HG02610 (cell line): ENCODE measurements around the gene AASS.
A peak's percentile ranks its signal among the peaks of the same experiment; 100 is the strongest.
"Not testable (repeated sequence)": the region's sequence is repeated elsewhere in the genome, so short reads cannot be mapped to it uniquely, and the experiment has no call there.

Experiments
- ATAC-seq: cut with Tn5 transposase; IDR thresholded peaks from one replicate; pipeline ENCODE4 v1.9.1; 2021; ENCODE audit warnings: mild to moderate bottlenecking, moderate library complexity; ENCODE audit not compliant: unreplicated experiment

The AASS gene

DNA sequence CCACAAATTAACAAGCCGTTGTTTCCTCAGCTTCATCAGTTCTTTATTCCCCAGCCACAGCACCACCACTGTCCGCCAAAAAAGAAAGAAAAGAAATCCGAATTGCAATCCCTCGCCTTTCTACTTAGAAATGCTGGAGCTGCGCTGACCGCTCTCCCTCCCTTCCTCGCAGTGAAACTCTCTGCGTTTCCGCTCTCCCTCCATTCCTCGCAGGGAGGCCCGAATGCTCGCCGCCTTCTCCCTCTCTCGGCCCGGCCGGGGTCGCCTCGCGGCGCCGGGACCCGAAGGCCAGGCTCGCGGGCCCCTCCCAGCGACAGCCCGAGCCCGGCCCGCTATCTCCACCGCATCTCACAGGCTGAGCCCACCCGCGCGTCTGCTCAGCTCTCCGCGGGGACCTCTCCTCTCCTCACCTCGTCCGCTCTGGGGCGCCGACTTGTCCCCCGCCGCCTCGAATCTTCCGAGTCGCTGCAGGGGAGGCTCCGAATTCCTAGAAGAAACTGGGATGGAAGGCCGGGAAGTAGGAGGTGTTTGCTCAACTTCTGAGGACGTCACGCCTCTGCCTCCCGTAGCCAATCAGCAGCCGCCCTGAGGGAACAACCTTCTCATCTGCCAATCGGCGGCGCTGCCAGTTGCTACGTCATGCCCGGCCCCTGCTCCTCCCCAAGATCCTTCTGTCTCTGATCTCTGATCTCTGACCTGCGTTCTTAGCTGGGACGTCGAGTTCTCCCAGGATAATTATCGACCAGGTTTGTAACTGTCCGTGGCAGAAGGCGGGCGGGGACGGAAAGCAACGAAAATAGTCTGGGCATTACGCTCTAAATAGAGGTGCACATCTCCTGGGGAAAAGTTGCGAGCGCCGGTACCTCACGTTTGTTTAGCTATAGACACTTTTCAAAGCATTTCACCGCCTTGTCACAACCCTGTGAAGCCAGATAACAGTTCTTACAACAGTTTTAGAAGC is at the start of gene AASS:
Gene AASS, minus strand, starts transcription at position 499 of the 961 bp plus-strand sequence. CDS start 10,523 bp downstream, outside the sequence.
- peak; percentile 100 for ATAC-seq

DNA sequence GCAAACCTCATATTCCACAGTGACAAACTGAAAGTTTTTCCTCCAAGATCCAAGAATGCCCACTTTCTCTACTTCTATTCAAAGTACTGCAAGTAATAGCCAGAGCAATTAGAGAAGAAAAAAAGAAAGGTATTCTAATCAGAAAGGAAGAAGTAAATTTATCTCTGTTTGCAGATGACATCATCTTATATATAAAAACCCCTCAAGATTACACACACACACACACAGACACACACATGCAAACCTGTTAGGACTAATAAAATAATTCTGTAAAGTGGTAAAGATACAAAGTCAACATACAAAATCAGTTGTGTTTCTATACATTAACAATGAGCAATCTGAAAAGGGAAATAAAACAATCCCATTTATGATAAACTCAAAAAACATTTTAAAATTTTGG is 44.7 kb upstream of the AASS start:
- no peak for ATAC-seq

DNA sequence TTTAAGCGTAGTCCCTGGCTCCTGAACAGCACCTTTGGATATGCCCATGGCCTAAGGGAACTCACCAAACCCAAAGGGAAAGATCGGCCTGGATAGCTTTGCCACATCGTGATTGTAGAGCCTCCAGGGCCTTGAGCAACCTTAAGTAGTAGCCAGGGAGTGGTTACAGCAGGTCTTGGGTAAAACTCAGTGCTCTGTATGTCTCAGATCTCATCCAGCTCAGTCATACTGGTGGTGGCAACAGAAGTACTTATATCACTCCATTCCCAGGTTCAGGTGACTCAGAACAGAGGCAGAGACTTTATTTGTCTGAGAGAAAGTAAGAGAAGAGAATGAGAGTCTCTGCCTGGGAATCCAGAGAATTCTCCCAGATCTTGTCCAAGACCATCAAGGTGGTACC is 39.1 kb upstream of the AASS start:
- ATAC-seq: no peak

DNA sequence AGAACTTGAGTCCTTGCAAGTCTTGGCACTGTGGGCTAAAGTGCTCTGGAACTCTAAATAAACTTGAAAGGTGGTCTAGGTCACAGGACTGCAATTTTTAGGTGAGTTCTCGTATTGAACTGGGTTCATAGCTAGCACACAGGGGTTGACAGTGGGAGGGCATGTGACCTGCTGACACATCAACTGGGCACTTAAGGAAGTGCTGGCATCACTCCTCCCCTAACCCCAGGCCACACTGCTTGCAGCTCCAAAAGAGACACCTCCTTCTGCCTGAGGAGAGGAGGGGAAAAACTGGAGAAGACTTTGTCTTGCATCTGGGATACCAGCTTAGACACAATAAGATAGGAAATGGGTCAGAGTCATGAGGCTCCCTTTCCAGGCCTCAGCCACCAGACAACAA is 38.0 kb upstream of the AASS start:
- ATAC-seq: no peak

DNA sequence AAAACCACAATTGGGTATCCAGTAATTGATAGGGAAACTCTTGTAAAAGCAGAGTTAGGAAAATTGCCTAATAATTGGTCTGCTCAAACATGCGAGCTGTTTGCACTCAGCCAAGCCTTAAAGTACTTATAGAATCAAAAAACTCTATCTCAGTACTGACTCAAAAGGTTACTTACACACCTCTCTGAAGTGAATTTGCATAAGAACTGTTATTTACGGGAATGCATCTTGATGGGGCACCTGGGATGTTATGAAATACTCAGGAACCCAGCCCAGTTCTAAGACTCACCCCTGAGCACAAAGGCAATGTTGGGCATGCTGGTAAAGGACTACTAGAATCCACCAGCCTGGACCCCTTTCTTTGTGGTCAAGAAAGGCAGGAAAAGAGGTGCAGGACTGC is 28.1 kb upstream of the AASS start:
- ATAC-seq: not testable (repeated sequence)

DNA sequence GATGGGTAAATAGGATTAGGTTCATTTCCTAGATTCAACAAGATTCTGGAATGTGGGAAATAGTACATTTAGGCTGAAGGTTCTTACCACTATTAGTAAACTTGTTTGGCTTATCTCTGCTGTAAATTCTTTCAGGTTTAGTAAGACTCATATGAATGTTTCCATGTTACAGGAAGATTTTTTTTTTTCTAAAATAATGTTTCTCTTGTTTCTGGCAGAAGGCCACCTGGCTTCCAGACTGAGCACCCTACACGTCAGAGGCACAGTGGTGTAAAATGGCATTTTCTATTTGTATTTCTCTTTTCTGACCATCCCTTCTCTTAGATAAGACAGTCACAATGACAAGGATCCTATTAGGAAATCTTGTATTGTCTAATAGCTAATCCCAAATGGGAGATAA is 22.7 kb upstream of the AASS start:
- ATAC-seq: no peak

DNA sequence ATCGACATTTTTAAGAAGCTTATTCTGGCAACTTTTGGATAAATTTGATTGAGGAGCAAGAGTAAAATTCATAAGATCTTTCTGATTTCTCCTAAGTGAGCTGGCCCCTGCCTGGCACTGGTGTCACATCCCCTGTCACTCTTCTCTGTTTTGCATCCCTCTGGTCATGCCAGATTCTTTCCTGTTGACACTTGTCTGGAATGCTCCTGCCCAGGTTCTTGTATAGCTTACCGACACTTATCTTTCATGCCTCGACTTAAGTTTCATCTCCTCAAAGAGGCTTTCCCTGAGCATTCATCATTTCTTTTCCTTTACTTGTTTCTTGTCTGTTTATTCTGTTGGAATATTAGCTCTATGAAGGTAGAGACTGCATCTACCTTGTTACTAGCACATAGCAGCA is 22.2 kb upstream of the AASS start:
- no peak for ATAC-seq

DNA sequence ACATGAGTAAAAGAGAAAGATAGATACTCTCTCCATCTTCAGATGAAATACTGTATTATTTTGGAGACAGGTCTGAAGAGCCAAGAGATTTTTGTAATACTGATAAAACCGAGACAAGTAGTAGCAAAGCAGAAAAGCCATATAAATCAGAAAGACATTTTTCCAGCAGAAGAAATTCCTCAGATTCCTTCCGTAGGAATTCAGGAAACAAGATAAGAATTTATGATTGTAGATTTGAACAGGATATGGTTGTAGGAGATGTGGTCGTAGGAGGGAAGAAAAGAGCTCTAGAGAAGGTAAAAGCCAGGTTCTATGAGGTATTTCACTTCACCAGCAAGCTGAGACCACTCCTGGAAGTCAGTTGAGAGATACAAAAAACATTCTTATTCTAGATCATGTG is 17.6 kb upstream of the AASS start:
- no peak for ATAC-seq

DNA sequence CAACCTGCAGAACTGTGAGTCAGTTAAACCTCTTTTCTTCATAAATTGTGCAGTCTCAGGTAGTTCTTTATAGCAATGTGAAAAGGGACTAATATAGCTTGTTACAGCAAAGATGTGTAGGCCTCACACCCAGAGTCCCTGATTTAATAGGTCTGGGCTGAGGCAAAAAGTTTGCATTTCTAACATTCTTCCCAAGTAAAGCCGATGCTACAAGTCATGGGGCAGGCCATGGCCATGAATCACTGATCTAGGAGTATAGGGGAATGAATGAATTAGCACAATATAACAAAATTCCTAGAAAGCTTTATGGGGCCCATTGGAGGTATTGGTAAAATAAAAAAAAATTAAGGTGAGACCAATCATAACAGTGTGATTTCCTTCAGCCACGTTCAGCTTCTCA is 11.5 kb upstream of the AASS start:
- ATAC-seq: no peak

DNA sequence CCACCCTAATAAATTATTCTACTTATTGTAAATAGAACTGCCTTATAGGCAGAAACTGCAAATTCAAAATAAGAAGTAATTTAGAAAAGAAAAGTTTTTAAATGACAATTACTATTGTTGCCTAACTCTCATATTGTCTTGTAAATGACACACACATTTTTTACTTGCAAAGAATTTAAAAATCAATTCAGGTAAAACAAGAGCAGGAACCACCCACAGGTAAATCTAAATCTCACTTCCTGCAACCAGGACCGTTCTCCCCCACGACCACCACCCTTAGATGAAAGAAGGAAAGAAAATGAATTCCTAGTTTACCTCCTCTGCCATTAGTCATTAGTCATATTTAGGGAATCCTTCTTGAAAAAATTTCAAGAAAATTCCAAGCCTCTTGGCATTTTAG is 4.8 kb upstream of the AASS start:
- no peak for ATAC-seq

DNA sequence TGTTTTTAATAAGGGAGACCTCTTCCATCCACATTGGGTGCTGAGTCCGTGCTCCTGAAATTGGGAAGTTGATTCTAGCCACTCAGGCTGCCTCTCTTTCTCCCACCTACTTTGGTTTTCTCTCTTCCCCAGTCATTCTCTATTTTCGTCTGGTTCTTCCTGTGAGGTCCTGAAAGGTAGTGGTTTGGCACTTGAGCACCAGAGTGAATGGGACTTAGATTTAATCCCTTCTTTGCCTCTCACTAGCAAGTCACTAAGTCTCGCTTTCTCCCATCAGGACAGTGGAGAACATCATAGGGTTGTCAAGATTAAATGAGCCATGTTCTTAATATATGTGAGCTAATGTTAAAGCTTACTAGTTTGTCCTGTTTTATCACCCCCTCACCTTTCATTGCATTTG is 4.0 kb upstream of the AASS start:
- no peak for ATAC-seq

DNA sequence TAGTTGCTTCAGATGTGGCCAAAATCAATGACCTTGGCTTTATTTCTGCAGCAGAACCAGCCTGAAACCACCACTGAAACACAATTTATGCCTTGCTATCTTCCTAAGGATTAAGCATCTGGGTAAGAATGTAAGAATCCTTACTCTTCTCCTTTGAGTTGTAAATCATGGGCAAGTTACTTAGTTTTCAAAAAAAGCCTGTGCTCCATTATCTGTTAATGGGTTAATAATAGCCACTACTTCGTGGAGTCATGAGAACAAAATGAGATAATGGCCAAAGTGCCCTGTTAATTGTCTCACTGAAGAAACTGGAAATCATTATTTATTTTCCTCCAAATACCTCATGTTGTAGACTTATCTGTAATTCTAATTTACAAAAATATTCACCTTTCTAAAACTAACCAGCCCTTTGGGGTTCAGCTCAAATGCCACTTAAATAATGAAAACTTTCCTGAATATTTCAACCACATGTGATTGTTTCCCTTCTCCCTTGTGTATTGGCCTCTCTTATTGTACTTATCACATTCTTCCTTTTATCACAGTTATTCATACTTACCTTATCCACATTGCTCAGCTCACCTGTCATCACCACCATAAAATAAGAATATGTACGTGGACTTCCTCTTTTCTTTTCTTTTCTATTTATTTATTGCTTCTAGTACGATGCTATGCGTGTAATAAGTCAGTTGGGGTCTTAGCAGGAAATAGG is 2.0 kb upstream of the AASS start:
- ATAC-seq: no peak

DNA sequence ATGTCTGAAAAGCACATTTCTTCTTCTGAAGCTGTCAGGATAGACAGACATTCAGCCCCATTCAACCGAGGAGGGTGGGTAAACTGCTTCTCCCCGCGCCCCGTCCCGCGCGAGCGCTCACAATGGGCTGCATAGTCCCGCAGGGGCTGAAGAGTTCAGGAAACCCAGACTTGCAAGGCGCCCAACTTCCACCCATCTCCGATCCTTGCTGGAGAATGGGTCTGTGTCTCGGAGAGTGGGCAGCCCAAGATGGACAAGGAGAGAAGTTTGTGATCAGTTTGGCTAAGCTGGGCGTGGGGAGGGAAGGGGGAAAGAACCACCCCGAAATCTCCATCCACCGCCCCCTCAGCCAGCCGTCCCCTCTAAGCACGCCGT is 686 bp downstream of the AASS start:
- no peak for ATAC-seq

DNA sequence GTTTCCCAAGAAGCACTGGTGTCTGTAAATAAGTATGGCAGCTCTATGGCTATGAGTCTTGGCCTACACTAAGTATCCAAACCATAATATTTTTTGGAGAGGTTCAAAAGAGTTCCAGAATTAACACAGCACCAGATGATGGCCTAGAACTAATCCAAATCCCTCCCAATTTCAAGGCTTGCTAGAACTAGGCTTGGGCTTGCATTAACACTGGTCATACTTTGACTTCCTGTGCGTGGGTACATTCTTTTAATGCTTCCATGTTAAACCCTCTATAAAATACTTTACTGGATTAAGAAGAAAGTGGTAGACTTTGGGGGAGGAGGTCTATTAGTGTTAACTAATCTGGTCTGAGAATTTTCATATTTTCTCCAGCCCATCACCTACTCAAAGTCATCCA is 3.1 kb downstream of the AASS start:
- ATAC-seq: no peak

DNA sequence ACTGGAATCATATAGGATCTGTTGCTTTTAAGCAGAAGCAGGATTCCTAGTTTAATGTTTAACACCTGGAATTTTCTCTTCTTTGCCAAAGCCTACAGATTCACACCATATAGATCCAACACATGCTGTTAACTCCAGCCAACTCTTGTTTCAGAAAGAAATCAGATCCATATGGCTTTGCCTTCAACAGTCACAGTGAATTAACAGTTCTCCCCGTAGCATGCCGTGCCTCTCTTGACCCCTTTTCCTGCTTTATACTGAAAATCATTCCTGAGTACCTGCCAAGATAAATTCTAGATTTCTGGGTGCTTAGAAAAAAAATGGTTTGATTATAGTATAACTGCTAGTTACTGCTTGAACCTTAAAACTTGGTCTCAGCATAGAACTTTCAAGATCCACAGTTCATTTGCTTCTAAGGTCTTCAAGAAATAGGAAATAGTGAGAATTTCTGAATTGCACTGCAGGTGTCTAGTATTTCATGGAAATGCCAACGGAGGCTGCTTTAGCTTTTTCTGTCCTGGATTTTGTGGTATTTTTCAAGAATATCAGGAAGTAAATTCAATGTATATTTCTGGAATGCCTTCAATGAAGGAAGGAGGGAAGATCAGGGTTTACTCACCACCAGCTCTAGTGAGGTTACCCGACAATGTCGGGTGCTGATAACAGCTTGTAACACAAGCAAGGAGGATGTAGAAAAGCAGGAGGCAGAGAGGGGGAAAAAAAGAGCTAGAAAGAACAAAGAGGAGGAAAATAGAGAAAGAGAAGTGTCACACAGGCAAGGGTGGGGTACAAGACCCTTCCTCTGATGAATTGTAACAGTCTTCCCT is 6.6 kb downstream of the AASS start:
- no peak for ATAC-seq

DNA sequence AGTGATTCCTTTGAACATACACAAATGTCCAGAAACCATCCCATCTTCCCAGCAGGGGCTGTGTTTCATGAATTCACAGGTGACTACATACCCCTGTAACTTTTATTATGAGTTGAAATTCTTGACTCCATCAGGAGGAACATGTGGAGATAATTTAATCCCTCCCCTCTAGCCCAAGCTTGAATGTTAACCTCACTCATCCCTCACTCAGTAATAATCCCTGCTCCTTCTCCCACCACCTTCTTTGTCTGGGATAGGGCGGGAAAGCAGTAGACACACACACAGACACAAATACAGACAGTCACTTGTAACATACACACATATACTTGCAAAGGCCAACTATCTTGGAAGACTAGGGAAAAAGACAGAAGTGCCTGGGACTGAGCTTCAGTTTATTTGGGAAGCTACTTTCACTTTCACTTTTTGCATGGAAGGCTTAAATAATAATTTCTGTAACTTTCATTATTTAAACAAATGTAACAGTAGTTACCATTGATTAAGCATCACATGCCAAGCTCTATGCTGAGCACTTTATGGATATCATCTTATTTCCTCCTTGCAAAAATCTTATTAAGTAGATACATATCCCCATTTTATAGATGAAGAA is 7.3 kb downstream of the AASS start:
- ATAC-seq: no peak

DNA sequence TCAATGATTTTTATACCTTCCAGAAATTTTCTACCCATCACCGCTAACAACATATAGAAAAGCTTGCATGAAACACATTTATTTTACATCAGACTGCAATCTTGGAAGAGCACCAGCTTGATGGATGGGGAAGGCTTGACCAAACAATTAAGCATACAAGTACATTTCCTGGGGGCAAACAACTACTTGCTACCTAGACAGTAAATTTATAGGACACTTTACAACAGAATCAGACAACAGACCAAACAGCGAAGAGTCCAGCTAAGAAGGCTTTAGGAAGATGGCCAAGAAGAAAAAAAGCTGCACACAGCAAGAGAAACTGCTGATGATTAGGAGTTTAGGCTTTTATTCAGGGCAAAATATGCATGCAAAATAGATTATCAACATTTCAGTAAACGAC is 8.0 kb downstream of the AASS start:
- ATAC-seq: no peak

DNA sequence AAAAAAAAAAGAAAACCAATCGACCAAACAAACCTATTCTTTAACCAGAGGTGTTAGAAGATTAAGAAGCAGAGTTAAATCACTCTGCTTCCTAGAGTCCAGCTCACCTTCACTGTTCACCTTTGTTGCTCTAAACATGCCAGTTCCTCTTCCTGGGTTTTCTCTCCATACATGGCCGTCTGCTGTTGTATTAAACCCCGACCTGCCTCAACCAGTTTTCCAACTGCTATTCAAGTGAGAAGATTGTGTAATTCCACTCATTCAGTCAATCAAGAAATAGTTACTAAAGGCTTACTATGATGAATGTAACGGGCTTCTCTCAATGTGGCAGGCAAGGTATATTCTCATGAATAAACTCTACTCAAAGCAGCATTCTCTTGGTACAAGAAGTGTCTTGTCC is 8.8 kb downstream of the AASS start:
- no peak for ATAC-seq

DNA sequence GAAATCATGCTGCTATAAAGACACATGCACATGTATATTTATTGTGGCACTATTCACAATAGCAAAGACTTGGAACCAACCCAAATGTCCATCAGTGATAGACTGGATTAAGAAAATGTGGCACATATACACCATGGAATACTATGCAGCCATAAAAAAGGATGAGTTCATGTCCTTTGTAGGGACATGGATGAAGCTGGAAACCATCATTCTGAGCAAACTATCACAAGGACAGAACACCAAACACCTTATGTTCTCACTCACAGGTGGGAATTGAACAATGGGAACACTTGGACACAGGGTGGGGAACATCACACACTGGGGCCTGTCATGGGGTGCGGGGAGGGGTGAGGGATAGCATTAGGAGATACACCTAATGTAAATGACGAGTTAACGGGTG is 9.3 kb downstream of the AASS start:
- ATAC-seq: not testable (repeated sequence)

DNA sequence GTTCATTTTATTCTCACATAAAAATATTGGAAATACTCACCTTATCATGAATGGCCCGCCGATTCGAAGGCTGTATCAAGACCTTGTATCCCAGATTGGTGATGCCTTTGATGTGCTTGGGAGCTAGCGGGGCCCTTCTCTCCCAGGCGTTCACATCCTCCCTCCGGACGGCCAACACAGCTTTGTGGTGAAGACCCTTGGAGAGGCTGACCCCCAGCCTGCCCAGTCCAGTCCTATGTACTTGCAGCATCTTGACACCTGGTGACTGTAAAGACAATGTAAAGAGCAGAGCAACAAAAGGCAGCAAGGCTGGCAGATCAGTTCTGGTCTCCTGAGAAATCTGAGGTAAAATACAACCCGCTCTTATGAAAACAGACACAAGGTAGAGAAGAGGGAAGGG is 10.6 kb downstream of the AASS start:
- ATAC-seq: no peak

DNA sequence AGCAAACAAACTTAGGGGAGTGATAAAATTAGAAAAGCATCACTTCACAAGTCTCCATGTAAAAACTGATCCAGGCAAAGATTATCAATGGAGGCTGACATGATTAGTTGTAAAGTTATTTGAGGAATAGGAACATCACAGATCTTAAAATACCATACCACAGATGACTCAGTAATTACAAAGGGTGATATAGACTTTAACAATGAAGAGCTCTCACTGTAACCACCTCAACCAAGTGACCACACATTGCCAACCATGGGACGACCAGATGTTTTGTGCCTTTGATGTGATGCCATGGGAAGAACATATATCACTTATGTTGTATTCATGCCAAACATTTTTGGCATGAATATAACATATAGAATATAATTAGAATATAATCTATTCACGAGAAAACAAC is 11.7 kb downstream of the AASS start:
- ATAC-seq: no peak
